Measurements from ENCODE around the gene FAM25G. TPM values are rescaled to one million over a fixed set of nuclear protein-coding genes. Genes with fewer than 3 reads are reported as not detected.

Gene FAM25G
- total and polyA plus RNA-seq, 2 donors from 2014 or later: not detected

- H3K9me3 ChIP-seq (ENCODE audit: control insufficient read depth in 2 of 3, insufficient read depth in 1 of 3, low read length in 3 of 3): peaks cover 0 to 19% (median 0%) of the 10 kb centered on the region in 3 donors
- H3K27ac ChIP-seq (ENCODE audit: low read depth in 2 of 2, low read length in 2 of 2): no peak overlapping the region
- FAIRE-seq: no peak
- no peaks in the 10 kb centered on the region for H3K36me3 ChIP-seq (ENCODE audit: control insufficient read depth in 2 of 3, insufficient read depth in 3 of 3, low read length in 3 of 3)
- H3K27me3 ChIP-seq (ENCODE audit: control insufficient read depth, insufficient read depth, low read length): no peaks in the 10 kb centered on the region
- DNase-seq: no peak
- TF ChIP-seq CTCF (IDR thresholded peaks at IDR 0.05; ENCODE audit: borderline replicate concordance, extremely low read depth, insufficient read depth): no peak
- H3K4me1 ChIP-seq (ENCODE audit: control insufficient read depth in 2 of 3, insufficient read depth in 2 of 3, low read depth in 1 of 3, low read length in 3 of 3): no peaks in the 10 kb centered on the region
- H3K4me3 ChIP-seq (ENCODE audit: low read length in 3 of 3): no peak overlapping the region
- no peak overlapping the region for H3K9ac ChIP-seq (ENCODE audit: low read length in 3 of 3)
- intact Hi-C loops (cut with DNase I): no loop called here
These were observed 44.3 kb downstream of the FAM25G start for GRCh38 chr10:47447209-47447608.

GRCh38 chr10:47445720-47446119, 45.8 kb downstream of the FAM25G start:
- peaks cover 0 to 19% (median 0%) of the 10 kb centered on the region in 3 donors for H3K9me3 ChIP-seq (ENCODE audit: control insufficient read depth in 2 of 3, insufficient read depth in 1 of 3, low read length in 3 of 3)
- FAIRE-seq: no peak
- no peak overlapping the region for H3K4me3 ChIP-seq (ENCODE audit: low read length in 3 of 3)
- H3K36me3 ChIP-seq (ENCODE audit: control insufficient read depth in 2 of 3, insufficient read depth in 3 of 3, low read length in 3 of 3): no peaks in the 10 kb centered on the region
- intact Hi-C loops (cut with DNase I): no loop called here
- no peak for DNase-seq
- H3K27ac ChIP-seq (ENCODE audit: low read depth in 2 of 2, low read length in 2 of 2): no peak overlapping the region
- no peaks in the 10 kb centered on the region for H3K4me1 ChIP-seq (ENCODE audit: control insufficient read depth in 2 of 3, insufficient read depth in 2 of 3, low read depth in 1 of 3, low read length in 3 of 3)
- no peaks in the 10 kb centered on the region for H3K27me3 ChIP-seq (ENCODE audit: control insufficient read depth, insufficient read depth, low read length)
- no peak overlapping the region for H3K9ac ChIP-seq (ENCODE audit: low read length in 3 of 3)
- no peak for TF ChIP-seq CTCF (IDR thresholded peaks at IDR 0.05; ENCODE audit: borderline replicate concordance, extremely low read depth, insufficient read depth)

- DNase-seq (no peak), FAIRE-seq (no peak)
- Histone ChIP-seq H3K9me3 (ENCODE audit: control insufficient read depth in 2 of 3, insufficient read depth in 1 of 3, low read length in 3 of 3) (peaks cover 0 to 19% (median 0%) of the 10 kb centered on the region in 3 donors), H3K36me3 (ENCODE audit: control insufficient read depth in 2 of 3, insufficient read depth in 3 of 3, low read length in 3 of 3) (no peaks in the 10 kb centered on the region), H3K27ac (ENCODE audit: low read depth in 2 of 2, low read length in 2 of 2) (no peak overlapping the region), H3K9ac (ENCODE audit: low read length in 3 of 3) (no peak overlapping the region), H3K4me3 (ENCODE audit: low read length in 3 of 3) (no peak overlapping the region), H3K27me3 (ENCODE audit: control insufficient read depth, insufficient read depth, low read length) (no peaks in the 10 kb centered on the region), H3K4me1 (ENCODE audit: control insufficient read depth in 2 of 3, insufficient read depth in 2 of 3, low read depth in 1 of 3, low read length in 3 of 3) (no peaks in the 10 kb centered on the region)
- no peak for TF ChIP-seq CTCF (IDR thresholded peaks at IDR 0.05; ENCODE audit: borderline replicate concordance, extremely low read depth, insufficient read depth)
- intact Hi-C loops (cut with DNase I): no loop called here
These were observed 47.5 kb downstream of the FAM25G start for GRCh38 chr10:47444047-47444446.

GRCh38 chr10:47443145-47443544, 48.4 kb downstream of the FAM25G start:
- no peak overlapping the region for H3K27ac ChIP-seq (ENCODE audit: low read depth in 2 of 2, low read length in 2 of 2)
- no peak overlapping the region for H3K4me3 ChIP-seq (ENCODE audit: low read length in 3 of 3)
- H3K9me3 ChIP-seq (ENCODE audit: control insufficient read depth in 2 of 3, insufficient read depth in 1 of 3, low read length in 3 of 3): peaks cover 0 to 19% (median 0%) of the 10 kb centered on the region in 3 donors
- H3K9ac ChIP-seq (ENCODE audit: low read length in 3 of 3): no peak overlapping the region
- FAIRE-seq (no peak), DNase-seq (no peak)
- intact Hi-C loops (cut with DNase I): no loop called here
- H3K27me3 ChIP-seq (ENCODE audit: control insufficient read depth, insufficient read depth, low read length): no peaks in the 10 kb centered on the region
- no peak for TF ChIP-seq CTCF (IDR thresholded peaks at IDR 0.05; ENCODE audit: borderline replicate concordance, extremely low read depth, insufficient read depth)
- H3K4me1 ChIP-seq (ENCODE audit: control insufficient read depth in 2 of 3, insufficient read depth in 2 of 3, low read depth in 1 of 3, low read length in 3 of 3): no peaks in the 10 kb centered on the region
- H3K36me3 ChIP-seq (ENCODE audit: control insufficient read depth in 2 of 3, insufficient read depth in 3 of 3, low read length in 3 of 3): no peaks in the 10 kb centered on the region

Measured in kidney (tissue), 14 donors.